Thoracic aorta (tissue), 2 donors: ENCODE data around the gene C15orf61. TPM values are rescaled to one million over a fixed set of nuclear protein-coding genes. Genes with fewer than 3 reads are reported as not detected.

Source experiments
- ATAC-seq: fragments of 150-250 bp; one replicate; pipeline ENCODE4 v1.8.0; 2017; ENCODE audit warnings: low read depth; ENCODE audit not compliant: insufficient number of reproducible peaks, low FRiP score
- DNase-seq: peaks from one replicate; pipeline ENCODE4 v3.0.0-alpha.2; 2020; ENCODE audit warnings: low spot score
- H3K27ac ChIP-seq, 2 donors: fragments of 200-600 bp; sonication (generic); 1 replicate in 1 of 2; 2 replicates in 1 of 2; pipeline ENCODE4 v1.5.1; 2016; ENCODE audit warnings: mild to moderate bottlenecking in 2 of 2, moderate library complexity in 2 of 2
- H3K27me3 ChIP-seq: fragments of 200-600 bp; sonication (generic); replicated peaks from 2 replicates; pipeline ENCODE4 v1.6.0; 2016; ENCODE audit warnings: mild to moderate bottlenecking; ENCODE audit not compliant: insufficient read depth
- H3K36me3 ChIP-seq: fragments of 200-600 bp; sonication (generic); one replicate; pipeline ENCODE4 v1.5.1; 2016
- H3K4me1 ChIP-seq, 2 donors: fragments of 200-600 bp; sonication (generic); 1 replicate in 1 of 2; 2 replicates in 1 of 2; pipeline versions ENCODE4 v1.5.1 to v1.6.0; 2016; ENCODE audit warnings: low read depth in 2 of 2, mild to moderate bottlenecking in 1 of 2; ENCODE audit not compliant: control insufficient read depth in 1 of 2
- H3K4me3 ChIP-seq: fragments of 200-600 bp; sonication (generic); 2 replicates; pipeline ENCODE4 v1.5.1; 2016; ENCODE audit warnings: mild to moderate bottlenecking
- H3K9me3 ChIP-seq: fragments of 200-600 bp; sonication (generic); 2 replicates; pipeline ENCODE4 v1.5.1; 2016
- CTCF ChIP-seq: fragments of 200-600 bp; sonication (generic); IDR thresholded peaks from one replicate; pipeline ENCODE4 v1.5.1; 2019; ENCODE audit warnings: antibody characterized with exemption
- total RNA-seq, 2 donors: library from RNA; depleted of rRNA; stranded (reverse); fragments of >200 nt; gene quantifications; one replicate each; pipeline versions ENCODE4 v1.1.0 to v1.2.3, GENCODE V29; 2016

The C15orf61 gene
- total RNA-seq, 2 donors from 2014 or later: 1.6 to 4.5 TPM

- TF ChIP-seq CTCF: no peak
- no peak overlapping the region for H3K27ac ChIP-seq
- no peak overlapping the region for H3K4me3 ChIP-seq
Observed at GRCh38 chr15:67559576-67559975, 38.6 kb downstream of the C15orf61 start.

DNA sequence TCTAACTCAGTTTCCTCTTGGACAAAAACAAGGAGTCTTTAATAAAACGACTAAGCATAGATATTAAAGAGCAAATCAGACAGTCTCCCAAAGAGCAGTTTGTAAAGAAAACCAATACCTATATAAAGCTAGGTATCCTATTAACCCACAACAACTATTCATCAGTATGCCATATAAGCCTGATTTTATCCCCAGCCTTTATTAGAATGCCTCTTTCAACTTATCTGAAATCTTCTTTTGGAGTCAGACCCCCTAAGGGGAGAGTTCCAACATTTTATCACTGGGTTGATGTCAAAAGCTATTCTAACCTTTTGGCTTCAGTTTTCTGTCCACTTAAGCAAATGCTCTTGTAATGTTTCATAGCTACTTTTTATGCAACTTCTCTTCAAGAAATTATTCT lies 39.4 kb downstream of the C15orf61 start:
- H3K27ac ChIP-seq: no peak overlapping the region
- H3K9me3 ChIP-seq: no peaks in the 10 kb centered on the region
- ATAC-seq: no peak

More at GRCh38 chr15:67559576-67559975, 38.6 kb downstream of the C15orf61 start:
- Histone ChIP-seq H3K9me3 (no peaks in the 10 kb centered on the region), H3K36me3 (no peaks in the 10 kb centered on the region), H3K27me3 (no peaks in the 10 kb centered on the region), H3K4me1 (no peaks in the 10 kb centered on the region)
- no peak for ATAC-seq
- DNase-seq: no peak

DNA sequence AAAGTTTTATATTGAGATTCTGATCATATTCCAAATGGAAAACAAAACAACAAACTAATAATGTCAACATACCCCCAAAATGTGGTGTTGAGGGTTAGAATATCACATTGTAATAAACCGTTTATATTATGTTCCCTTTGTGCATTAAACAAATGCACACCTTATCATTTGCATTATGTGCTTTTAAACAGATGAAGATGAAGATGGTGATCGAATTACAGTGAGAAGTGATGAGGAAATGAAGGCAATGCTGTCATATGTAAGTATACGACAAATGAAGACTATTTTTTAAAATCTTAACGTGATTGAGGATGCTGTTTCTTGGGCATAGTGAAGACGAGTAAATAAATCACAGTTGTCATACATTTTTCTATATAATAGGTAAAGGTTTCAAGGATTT lies 42.2 kb downstream of the C15orf61 start:
- no peak overlapping the region for H3K4me3 ChIP-seq
- no peak for TF ChIP-seq CTCF
- no peak for ATAC-seq
- H3K27me3 ChIP-seq: no peaks in the 10 kb centered on the region
- no peaks in the 10 kb centered on the region for H3K4me1 ChIP-seq
- H3K36me3 ChIP-seq: no peaks in the 10 kb centered on the region
- no peaks in the 10 kb centered on the region for H3K9me3 ChIP-seq
- H3K27ac ChIP-seq: no peak overlapping the region
- DNase-seq: no peak

More for the DNA sequence above, 39.4 kb downstream of the C15orf61 start:
- no peak for TF ChIP-seq CTCF
- Histone ChIP-seq H3K36me3 (no peaks in the 10 kb centered on the region), H3K4me3 (no peak overlapping the region), H3K27me3 (no peaks in the 10 kb centered on the region), H3K4me1 (no peaks in the 10 kb centered on the region)
- DNase-seq: no peak

- no peak for ATAC-seq
Observed at GRCh38 chr15:67564021-67564967, 43.4 kb downstream of the C15orf61 start.

More at GRCh38 chr15:67564021-67564967, 43.4 kb downstream of the C15orf61 start:
- Histone ChIP-seq H3K4me3 (no peak overlapping the region), H3K36me3 (no peaks in the 10 kb centered on the region), H3K4me1 (no peaks in the 10 kb centered on the region), H3K27ac (no peak overlapping the region), H3K27me3 (no peaks in the 10 kb centered on the region), H3K9me3 (no peaks in the 10 kb centered on the region)
- TF ChIP-seq CTCF: no peak
- no peak for DNase-seq
